Nephron (organoid): ENCODE results near the gene ZNF322.
"Not testable (repeated sequence)": the region's sequence is repeated elsewhere in the genome, so short reads cannot be mapped to it uniquely, and the experiment has no call there.

Source experiments
- H3K27ac Mint-ChIP-seq, 3 experiments: 2 replicates each; pipeline ENCODE4 v1.8.0; 2020; ENCODE audit warnings: mixed read lengths in 3 of 3, mild to moderate bottlenecking in 2 of 3, moderate library complexity in 1 of 3
- H3K27me3 Mint-ChIP-seq: 2 replicates; pipeline ENCODE4 v1.8.0; 2021; ENCODE audit warnings: low read depth, mild to moderate bottlenecking, moderate library complexity, mixed read lengths
- H3K36me3 Mint-ChIP-seq: 2 replicates; pipeline ENCODE4 v1.8.0; 2020; ENCODE audit warnings: low read depth, mixed read lengths
- H3K4me1 Mint-ChIP-seq: 2 replicates; pipeline ENCODE4 v1.8.0; 2020; ENCODE audit warnings: mixed read lengths
- H3K4me3 Mint-ChIP-seq, 3 experiments: 2 replicates each; pipeline ENCODE4 v1.8.0; 2020; ENCODE audit warnings: mild to moderate bottlenecking in 3 of 3, mixed read lengths in 3 of 3, moderate library complexity in 2 of 3
- H3K9me3 Mint-ChIP-seq: 2 replicates; pipeline ENCODE4 v1.8.0; 2020; ENCODE audit warnings: mixed read lengths
- CTCF ChIP-seq, 3 experiments: fragments of 200-600 bp; sonication (generic); IDR thresholded peaks; one replicate each; pipeline ENCODE4 v1.5.0; 2021; ENCODE audit warnings: antibody characterized with exemption in 3 of 3; ENCODE audit not compliant: unreplicated experiment in 3 of 3

Gene ZNF322

GRCh38 chr6:26659042-26659999 lies at the start of gene ZNF322:
TSS of gene ZNF322 (minus strand) at chr6:26659746. CDS start at chr6:26638553, 21,193 bp downstream.
- Mint-ChIP-seq H3K9me3 (peaks cover 11% of the 10 kb centered on the region), H3K27me3 (peaks cover 23% of the 10 kb centered on the region), H3K27ac (peak within 1 kb of the TSS; percentile 65 to 90 (median 85)), H3K36me3 (peaks cover 41% of the 10 kb centered on the region), H3K4me1 (peaks cover 25% of the 10 kb centered on the region), H3K4me3 (peak within 1 kb of the TSS; percentile 84 to 88 (median 88))
- TF ChIP-seq CTCF (IDR thresholded peaks at IDR 0.05; ENCODE audit: unreplicated experiment in 3 of 3): no peak

GRCh38 chr6:26705780-26706179 lies 46.2 kb upstream of the ZNF322 start:
- H3K4me3 Mint-ChIP-seq, H3K36me3 Mint-ChIP-seq, H3K9me3 Mint-ChIP-seq, H3K27ac Mint-ChIP-seq, H3K27me3 Mint-ChIP-seq, H3K4me1 Mint-ChIP-seq: not testable (repeated sequence)

GRCh38 chr6:26705352-26705751 lies 45.8 kb upstream of the ZNF322 start:
- not testable (repeated sequence) for H3K27me3 Mint-ChIP-seq, H3K36me3 Mint-ChIP-seq, H3K4me3 Mint-ChIP-seq, H3K9me3 Mint-ChIP-seq, H3K4me1 Mint-ChIP-seq, H3K27ac Mint-ChIP-seq

GRCh38 chr6:26701023-26701747 lies 41.6 kb upstream of the ZNF322 start:
- H3K9me3 Mint-ChIP-seq, H3K27me3 Mint-ChIP-seq, H3K4me3 Mint-ChIP-seq, H3K36me3 Mint-ChIP-seq, H3K4me1 Mint-ChIP-seq, H3K27ac Mint-ChIP-seq: not testable (repeated sequence)

- not testable (repeated sequence) for H3K4me1 Mint-ChIP-seq, H3K27ac Mint-ChIP-seq, H3K4me3 Mint-ChIP-seq, H3K27me3 Mint-ChIP-seq, H3K36me3 Mint-ChIP-seq, H3K9me3 Mint-ChIP-seq
Measured at GRCh38 chr6:26697496-26697895, 38.0 kb upstream of the ZNF322 start.

GRCh38 chr6:26689324-26689947 lies 29.9 kb upstream of the ZNF322 start:
- H3K36me3 Mint-ChIP-seq, H3K27ac Mint-ChIP-seq, H3K27me3 Mint-ChIP-seq, H3K4me1 Mint-ChIP-seq, H3K9me3 Mint-ChIP-seq, H3K4me3 Mint-ChIP-seq: not testable (repeated sequence)

- H3K36me3 Mint-ChIP-seq, H3K4me1 Mint-ChIP-seq, H3K4me3 Mint-ChIP-seq, H3K27me3 Mint-ChIP-seq, H3K9me3 Mint-ChIP-seq, H3K27ac Mint-ChIP-seq: not testable (repeated sequence)
Measured at GRCh38 chr6:26682435-26683042, 23.0 kb upstream of the ZNF322 start.

GRCh38 chr6:26673287-26673686 lies 13.7 kb upstream of the ZNF322 start:
- H3K4me1 Mint-ChIP-seq, H3K4me3 Mint-ChIP-seq, H3K27me3 Mint-ChIP-seq, H3K27ac Mint-ChIP-seq, H3K9me3 Mint-ChIP-seq, H3K36me3 Mint-ChIP-seq: not testable (repeated sequence)

GRCh38 chr6:26670558-26670957 lies 11.0 kb upstream of the ZNF322 start:
- not testable (repeated sequence) for H3K4me1 Mint-ChIP-seq, H3K27me3 Mint-ChIP-seq

GRCh38 chr6:26670003-26670402 lies 10.5 kb upstream of the ZNF322 start:
- H3K4me1 Mint-ChIP-seq, H3K4me3 Mint-ChIP-seq, H3K9me3 Mint-ChIP-seq, H3K27me3 Mint-ChIP-seq, H3K36me3 Mint-ChIP-seq, H3K27ac Mint-ChIP-seq: not testable (repeated sequence)

More at GRCh38 chr6:26670558-26670957, 11.0 kb upstream of the ZNF322 start:
- not testable (repeated sequence) for H3K36me3 Mint-ChIP-seq, H3K4me3 Mint-ChIP-seq, H3K9me3 Mint-ChIP-seq, H3K27ac Mint-ChIP-seq
